SH-SY5Y (cell line): ENCODE results near the gene DHRS1.

ENCODE experiments used
- GATA2 ChIP-seq: IDR thresholded peaks from 2 replicates; pipeline ENCODE4 v1.6.1; 2011; ENCODE audit warnings: mild to moderate bottlenecking, low read depth, low read length
- GATA3 ChIP-seq: IDR thresholded peaks from 2 replicates; pipeline ENCODE4 v1.6.1; 2011; ENCODE audit warnings: low read depth, mild to moderate bottlenecking, low read length, moderate library complexity

The DHRS1 gene

GRCh38 chr14:24251880-24252288 lies 47.7 kb downstream of the DHRS1 start:
- TF ChIP-seq GATA2, result no peak
- TF ChIP-seq GATA3, result no peak

GRCh38 chr14:24250354-24250753 lies 49.2 kb downstream of the DHRS1 start:
- TF ChIP-seq GATA2 (no peak), GATA3 (no peak)

- TF ChIP-seq GATA3 (no peak), GATA2 (no peak)
Measured at GRCh38 chr14:24249230-24250021, 50.2 kb downstream of the DHRS1 start.

GRCh38 chr14:24247422-24247821 lies 52.2 kb downstream of the DHRS1 start:
- no peak for TF ChIP-seq GATA2
- no peak for TF ChIP-seq GATA3

GRCh38 chr14:24246765-24247212 lies 52.8 kb downstream of the DHRS1 start:
- TF ChIP-seq GATA3 (no peak), GATA2 (no peak)

- TF ChIP-seq GATA2 (no peak), GATA3 (no peak)
Measured at GRCh38 chr14:24243336-24243836, 56.2 kb downstream of the DHRS1 start.

GRCh38 chr14:24241829-24242443 lies 57.6 kb downstream of the DHRS1 start:
- TF ChIP-seq GATA2 (no peak), GATA3 (no peak)
